Thoracic aorta (tissue), 2 donors: ENCODE data around the gene RAPGEF2. TPM values are rescaled to one million over a fixed set of nuclear protein-coding genes. Genes with fewer than 3 reads are reported as not detected.

Experiments
- ATAC-seq: fragments of 150-250 bp; one replicate; pipeline ENCODE4 v1.8.0; 2017; ENCODE audit warnings: low read depth; ENCODE audit not compliant: insufficient number of reproducible peaks, low FRiP score
- DNase-seq: peaks from one replicate; pipeline ENCODE4 v3.0.0-alpha.2; 2020; ENCODE audit warnings: low spot score
- H3K27ac ChIP-seq, 2 donors: fragments of 200-600 bp; sonication (generic); 1 replicate in 1 of 2; 2 replicates in 1 of 2; pipeline ENCODE4 v1.5.1; 2016; ENCODE audit warnings: mild to moderate bottlenecking in 2 of 2, moderate library complexity in 2 of 2
- H3K27me3 ChIP-seq: fragments of 200-600 bp; sonication (generic); replicated peaks from 2 replicates; pipeline ENCODE4 v1.6.0; 2016; ENCODE audit warnings: mild to moderate bottlenecking; ENCODE audit not compliant: insufficient read depth
- H3K36me3 ChIP-seq: fragments of 200-600 bp; sonication (generic); one replicate; pipeline ENCODE4 v1.5.1; 2016
- H3K4me1 ChIP-seq, 2 donors: fragments of 200-600 bp; sonication (generic); 1 replicate in 1 of 2; 2 replicates in 1 of 2; pipeline versions ENCODE4 v1.5.1 to v1.6.0; 2016; ENCODE audit warnings: low read depth in 2 of 2, mild to moderate bottlenecking in 1 of 2; ENCODE audit not compliant: control insufficient read depth in 1 of 2
- H3K4me3 ChIP-seq: fragments of 200-600 bp; sonication (generic); 2 replicates; pipeline ENCODE4 v1.5.1; 2016; ENCODE audit warnings: mild to moderate bottlenecking
- H3K9me3 ChIP-seq: fragments of 200-600 bp; sonication (generic); 2 replicates; pipeline ENCODE4 v1.5.1; 2016
- CTCF ChIP-seq: fragments of 200-600 bp; sonication (generic); IDR thresholded peaks from one replicate; pipeline ENCODE4 v1.5.1; 2019; ENCODE audit warnings: antibody characterized with exemption
- total RNA-seq, 2 donors: library from RNA; depleted of rRNA; stranded (reverse); fragments of >200 nt; gene quantifications; one replicate each; pipeline versions ENCODE4 v1.1.0 to v1.2.3, GENCODE V29; 2016

The RAPGEF2 gene
- total RNA-seq, 2 donors from 2014 or later: 63.0 to 63.6 TPM

GRCh38 chr4:159145992-159146330 is 43.1 kb downstream of the RAPGEF2 start:
- no peak for TF ChIP-seq CTCF
- no peaks in the 10 kb centered on the region for H3K27me3 ChIP-seq
- no peak overlapping the region for H3K4me3 ChIP-seq
- peaks cover 33 to 62% of the 10 kb centered on the region in 2 donors for H3K4me1 ChIP-seq
- no peaks in the 10 kb centered on the region for H3K36me3 ChIP-seq
- ATAC-seq (no peak), DNase-seq (no peak)
- no peak overlapping the region for H3K27ac ChIP-seq
- no peaks in the 10 kb centered on the region for H3K9me3 ChIP-seq

GRCh38 chr4:159146488-159146887 is 43.6 kb downstream of the RAPGEF2 start:
- TF ChIP-seq CTCF: no peak
- Histone ChIP-seq H3K27me3 (no peaks in the 10 kb centered on the region), H3K36me3 (no peaks in the 10 kb centered on the region), H3K4me3 (peak overlapping the region; percentile 26), H3K9me3 (no peaks in the 10 kb centered on the region), H3K4me1 (peaks cover 29 to 62% of the 10 kb centered on the region in 2 donors), H3K27ac (no peak overlapping the region)
- ATAC-seq (no peak), DNase-seq (no peak)

- no peak for DNase-seq
- no peak for TF ChIP-seq CTCF
- no peaks in the 10 kb centered on the region for H3K9me3 ChIP-seq
- ATAC-seq: no peak
- H3K27ac ChIP-seq: no peak overlapping the region
- H3K27me3 ChIP-seq: no peaks in the 10 kb centered on the region
- H3K4me3 ChIP-seq: no peak overlapping the region
- H3K36me3 ChIP-seq: no peaks in the 10 kb centered on the region
- peaks cover 19 to 64% of the 10 kb centered on the region in 2 donors for H3K4me1 ChIP-seq
Measured at GRCh38 chr4:159148441-159148840, 45.6 kb downstream of the RAPGEF2 start.

GRCh38 chr4:159149666-159150065 is 46.8 kb downstream of the RAPGEF2 start:
- Histone ChIP-seq H3K27me3 (no peaks in the 10 kb centered on the region), H3K4me3 (no peak overlapping the region), H3K9me3 (no peaks in the 10 kb centered on the region), H3K36me3 (no peaks in the 10 kb centered on the region), H3K4me1 (peaks cover 19 to 62% of the 10 kb centered on the region in 2 donors), H3K27ac (no peak overlapping the region)
- DNase-seq (no peak), ATAC-seq (no peak)
- no peak for TF ChIP-seq CTCF

- peaks cover 19 to 55% of the 10 kb centered on the region in 2 donors for H3K4me1 ChIP-seq
- H3K36me3 ChIP-seq: no peaks in the 10 kb centered on the region
- H3K9me3 ChIP-seq: no peaks in the 10 kb centered on the region
- H3K27me3 ChIP-seq: no peaks in the 10 kb centered on the region
- H3K4me3 ChIP-seq: no peak overlapping the region
- no peak for TF ChIP-seq CTCF
- no peak for DNase-seq
- no peak overlapping the region for H3K27ac ChIP-seq
- no peak for ATAC-seq
Measured at GRCh38 chr4:159150396-159150795, 47.5 kb downstream of the RAPGEF2 start.
